ENCODE measurements around the gene CMKLR1.

CMKLR1 gene

GRCh38 chr12:108297424-108297823 lies 41.7 kb downstream of the CMKLR1 start:
- TF ChIP-seq CTCF (IDR thresholded peaks at IDR 0.05; ENCODE audit: low read length, missing control alignments) = no peak
- no peak for DNase-seq (ENCODE audit: low read depth)
- H3K4me3 ChIP-seq (replicated peaks; ENCODE audit: low read depth, low read length) = no peak overlapping the region

- H3K4me3 ChIP-seq (replicated peaks; ENCODE audit: low read depth, low read length) = no peak overlapping the region
- no peak for TF ChIP-seq CTCF (IDR thresholded peaks at IDR 0.05; ENCODE audit: low read length, missing control alignments)
- DNase-seq (ENCODE audit: low read depth) = no peak
Measured at GRCh38 chr12:108296945-108297344, 42.2 kb downstream of the CMKLR1 start.

GRCh38 chr12:108295641-108296040 lies 43.5 kb downstream of the CMKLR1 start:
- no peak for DNase-seq (ENCODE audit: low read depth)
- no peak for TF ChIP-seq CTCF (IDR thresholded peaks at IDR 0.05; ENCODE audit: low read length, missing control alignments)

GRCh38 chr12:108289350-108290161 lies 49.6 kb downstream of the CMKLR1 start:
- TF ChIP-seq CTCF (IDR thresholded peaks at IDR 0.05; ENCODE audit: low read length, missing control alignments) = no peak
- no peak overlapping the region for H3K4me3 ChIP-seq (replicated peaks; ENCODE audit: low read depth, low read length)
- DNase-seq (ENCODE audit: low read depth) = no peak

More at GRCh38 chr12:108295641-108296040, 43.5 kb downstream of the CMKLR1 start:
- no peak overlapping the region for H3K4me3 ChIP-seq (replicated peaks; ENCODE audit: low read depth, low read length)

- no peak for TF ChIP-seq CTCF (IDR thresholded peaks at IDR 0.05; ENCODE audit: low read length, missing control alignments)
- DNase-seq (ENCODE audit: low read depth) = no peak
- H3K4me3 ChIP-seq (replicated peaks; ENCODE audit: low read depth, low read length) = no peak overlapping the region
Measured at GRCh38 chr12:108287227-108287626, 51.9 kb downstream of the CMKLR1 start.

- DNase-seq (ENCODE audit: low read depth) = no peak
- TF ChIP-seq CTCF (IDR thresholded peaks at IDR 0.05; ENCODE audit: low read length, missing control alignments) = no peak
- H3K4me3 ChIP-seq (replicated peaks; ENCODE audit: low read depth, low read length) = no peak overlapping the region
Measured at GRCh38 chr12:108285016-108285415, 54.1 kb downstream of the CMKLR1 start.

- H3K4me3 ChIP-seq (replicated peaks; ENCODE audit: low read depth, low read length) = no peak overlapping the region
- no peak for DNase-seq (ENCODE audit: low read depth)
- no peak for TF ChIP-seq CTCF (IDR thresholded peaks at IDR 0.05; ENCODE audit: low read length, missing control alignments)
Measured at GRCh38 chr12:108284163-108284562, 54.9 kb downstream of the CMKLR1 start.
